Measurements from ENCODE around the gene TM4SF5.

Gene TM4SF5

DNA sequence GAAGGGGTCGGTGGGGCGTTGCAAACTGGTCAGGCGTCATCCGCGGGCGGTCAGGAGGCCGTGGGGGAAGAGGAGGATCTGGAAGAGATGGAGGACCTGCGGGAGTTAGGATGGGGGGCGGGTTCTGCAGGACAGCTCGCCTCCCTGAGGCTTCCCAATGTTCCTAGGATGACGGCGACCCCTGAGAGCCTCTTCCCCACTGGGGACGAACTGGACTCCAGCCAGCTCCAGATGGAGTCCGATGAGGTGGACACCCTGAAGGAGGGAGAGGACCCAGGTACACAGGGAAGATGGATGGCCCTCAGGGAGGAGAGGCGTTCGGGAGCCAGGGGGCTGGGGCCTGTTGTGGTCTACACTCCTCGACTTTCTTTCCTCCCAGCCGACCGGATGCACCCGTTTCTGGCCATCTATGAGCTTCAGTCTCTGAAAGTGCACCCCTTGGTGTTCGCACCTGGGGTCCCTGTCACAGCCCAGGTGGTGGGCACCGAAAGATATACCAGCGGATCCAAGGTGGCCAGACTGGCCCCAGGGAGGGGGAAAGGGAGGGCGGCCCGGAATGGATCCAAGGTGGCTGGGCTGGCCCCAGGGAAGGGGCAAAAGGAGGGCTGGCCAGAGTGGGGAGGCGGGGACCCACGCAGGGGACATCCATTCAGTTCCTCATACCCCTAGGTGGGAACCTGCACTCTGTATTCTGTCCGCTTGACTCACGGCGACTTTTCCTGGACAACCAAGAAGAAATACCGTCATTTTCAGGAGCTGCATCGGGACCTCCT is 36.1 kb downstream of the TM4SF5 start:
- TF ChIP-seq CTCF (IDR thresholded peaks at IDR 0.05; ENCODE audit: low read depth, low read length, missing control alignments) = no peak
- peak overlapping the region; percentile 65 for H3K4me3 ChIP-seq (replicated peaks; ENCODE audit: low read depth, low read length)
- DNase-seq (ENCODE audit: extremely low read depth, low read depth) = no peak

GRCh38 chr17:4808378-4808767 is 36.7 kb downstream of the TM4SF5 start:
- H3K4me3 ChIP-seq (replicated peaks; ENCODE audit: low read depth, low read length) = no peak overlapping the region
- TF ChIP-seq CTCF (IDR thresholded peaks at IDR 0.05; ENCODE audit: low read depth, low read length, missing control alignments) = no peak
- no peak for DNase-seq (ENCODE audit: extremely low read depth, low read depth)

DNA sequence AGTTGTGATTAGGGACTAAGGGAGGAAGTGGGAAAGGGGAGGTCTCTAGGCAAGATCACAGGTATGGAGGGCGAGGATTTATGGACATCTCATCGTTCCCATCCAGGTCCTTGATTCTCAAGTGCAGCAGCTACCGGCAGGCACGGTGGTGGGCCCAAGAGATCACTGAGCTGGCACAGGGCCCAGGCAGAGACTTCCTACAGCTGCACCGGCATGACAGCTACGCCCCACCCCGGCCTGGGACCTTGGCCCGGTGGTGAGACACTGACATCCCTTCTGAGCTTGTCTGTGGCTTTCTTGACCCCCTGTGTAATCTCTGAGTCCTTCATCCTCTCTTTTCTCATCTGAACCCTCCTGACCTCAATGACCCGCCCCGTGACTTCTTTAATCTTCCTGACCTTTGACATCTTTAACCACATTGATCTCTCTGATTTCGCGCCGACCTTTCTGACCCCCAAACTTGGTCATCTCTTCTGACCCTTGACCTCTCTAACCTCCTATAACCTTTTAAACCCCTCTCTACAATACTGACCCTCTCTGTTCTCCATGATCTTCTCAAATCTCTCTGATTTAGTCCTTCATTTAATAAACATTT is 39.1 kb downstream of the TM4SF5 start:
- H3K4me3 ChIP-seq (replicated peaks; ENCODE audit: low read depth, low read length) = no peak overlapping the region
- no peak for DNase-seq (ENCODE audit: extremely low read depth, low read depth)
- TF ChIP-seq CTCF (IDR thresholded peaks at IDR 0.05; ENCODE audit: low read depth, low read length, missing control alignments) = no peak

DNA sequence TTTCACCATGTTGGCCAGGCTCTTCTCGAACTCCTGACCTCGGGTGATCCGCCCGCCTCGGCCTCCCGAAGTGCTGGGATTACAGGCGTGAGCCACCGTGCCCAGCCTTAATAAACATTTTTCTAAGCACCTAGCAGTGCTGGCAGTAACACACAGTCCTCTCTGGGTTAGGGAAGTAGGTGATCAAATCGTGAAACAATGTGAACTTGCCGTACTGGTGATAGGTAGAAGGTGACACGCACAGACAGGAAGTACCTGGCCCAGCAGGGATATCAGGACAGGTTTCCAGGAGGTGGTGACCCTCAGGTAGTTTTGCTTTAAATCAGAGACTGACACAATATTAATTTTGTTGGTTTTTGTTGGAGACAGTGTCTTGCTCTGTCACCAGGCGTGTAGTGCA is 39.8 kb downstream of the TM4SF5 start:
- no peak for TF ChIP-seq CTCF (IDR thresholded peaks at IDR 0.05; ENCODE audit: low read depth, low read length, missing control alignments)
- DNase-seq (ENCODE audit: extremely low read depth, low read depth) = no peak
- no peak overlapping the region for H3K4me3 ChIP-seq (replicated peaks; ENCODE audit: low read depth, low read length)

- no peak overlapping the region for H3K4me3 ChIP-seq (replicated peaks; ENCODE audit: low read depth, low read length)
- no peak for TF ChIP-seq CTCF (IDR thresholded peaks at IDR 0.05; ENCODE audit: low read depth, low read length, missing control alignments)
- no peak for DNase-seq (ENCODE audit: extremely low read depth, low read depth)
Measured at GRCh38 chr17:4812690-4813089, 41.0 kb downstream of the TM4SF5 start.

DNA sequence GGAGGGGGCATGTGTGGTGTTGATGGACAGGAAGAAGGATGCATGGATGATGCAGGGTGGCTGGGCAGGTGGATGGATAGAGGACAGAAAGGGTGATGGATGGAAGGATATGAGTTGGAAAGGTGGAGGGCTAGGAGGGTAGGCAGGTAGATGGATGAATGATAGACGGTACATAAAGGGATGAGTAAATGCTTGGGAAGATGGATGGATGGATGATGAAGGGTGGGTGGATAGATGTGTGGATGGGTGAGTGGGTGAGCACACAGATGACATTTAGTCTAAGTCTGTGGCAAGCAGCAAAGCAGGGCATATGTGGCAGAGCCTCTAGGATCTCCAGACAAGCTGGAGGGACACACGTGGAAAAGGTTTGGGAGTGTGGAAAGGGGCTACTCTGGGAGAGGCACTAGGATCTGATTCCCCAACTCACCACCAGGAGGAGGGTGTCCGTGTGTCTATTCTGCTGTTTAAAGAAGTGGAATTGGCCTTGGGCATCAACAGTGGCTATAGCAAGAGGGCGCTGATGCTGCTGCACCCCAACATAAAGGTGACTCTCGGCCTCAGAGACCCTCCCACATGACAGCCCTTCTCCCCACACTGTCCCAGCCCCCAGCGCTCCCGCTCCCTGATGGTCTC is 43.5 kb downstream of the TM4SF5 start:
- no peak for DNase-seq (ENCODE audit: extremely low read depth, low read depth)
- TF ChIP-seq CTCF (IDR thresholded peaks at IDR 0.05; ENCODE audit: low read depth, low read length, missing control alignments) = peak; percentile 7
- no peak overlapping the region for H3K4me3 ChIP-seq (replicated peaks; ENCODE audit: low read depth, low read length)
